B cell (primary cell): Measurements from ENCODE around the gene RGR.

Source experiments
- EZH2 ChIP-seq: IDR thresholded peaks from 2 replicates; pipeline ENCODE4 v1.6.1; 2012; ENCODE audit warnings: borderline replicate concordance, low read depth, mild to moderate bottlenecking, moderate library complexity, low read length; ENCODE audit not compliant: insufficient read depth, poor library complexity, severe bottlenecking
- TF ChIP-seq, protein P1 (sequence below): fragments of 200-600 bp; IDR thresholded peaks from one replicate; pipeline ENCODE4 v1.8.0; 2022; ENCODE audit warnings: antibody characterized with exemption, mild to moderate bottlenecking

DNA sequence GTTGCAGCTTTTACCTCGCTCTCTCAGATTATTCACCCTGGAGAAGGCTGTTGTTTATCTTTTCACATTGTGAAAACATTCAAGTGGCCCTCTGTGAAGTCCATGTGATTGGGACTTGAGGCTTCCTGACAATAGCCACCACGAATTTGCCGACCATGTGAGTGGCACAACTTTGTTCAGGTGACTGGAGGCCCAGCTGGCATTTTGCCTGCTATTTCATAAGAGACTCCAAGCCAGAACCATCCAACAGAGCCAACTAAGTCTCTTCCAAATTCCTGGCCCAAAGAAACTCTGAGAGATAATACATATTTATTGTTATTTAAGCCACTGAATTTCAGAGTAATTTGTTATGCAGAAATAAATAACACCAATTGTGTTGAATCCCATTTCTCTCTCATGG, 45.4 kb downstream of the RGR start:
- no peak for TF ChIP-seq EZH2
- TF ChIP-seq, protein P1, sequence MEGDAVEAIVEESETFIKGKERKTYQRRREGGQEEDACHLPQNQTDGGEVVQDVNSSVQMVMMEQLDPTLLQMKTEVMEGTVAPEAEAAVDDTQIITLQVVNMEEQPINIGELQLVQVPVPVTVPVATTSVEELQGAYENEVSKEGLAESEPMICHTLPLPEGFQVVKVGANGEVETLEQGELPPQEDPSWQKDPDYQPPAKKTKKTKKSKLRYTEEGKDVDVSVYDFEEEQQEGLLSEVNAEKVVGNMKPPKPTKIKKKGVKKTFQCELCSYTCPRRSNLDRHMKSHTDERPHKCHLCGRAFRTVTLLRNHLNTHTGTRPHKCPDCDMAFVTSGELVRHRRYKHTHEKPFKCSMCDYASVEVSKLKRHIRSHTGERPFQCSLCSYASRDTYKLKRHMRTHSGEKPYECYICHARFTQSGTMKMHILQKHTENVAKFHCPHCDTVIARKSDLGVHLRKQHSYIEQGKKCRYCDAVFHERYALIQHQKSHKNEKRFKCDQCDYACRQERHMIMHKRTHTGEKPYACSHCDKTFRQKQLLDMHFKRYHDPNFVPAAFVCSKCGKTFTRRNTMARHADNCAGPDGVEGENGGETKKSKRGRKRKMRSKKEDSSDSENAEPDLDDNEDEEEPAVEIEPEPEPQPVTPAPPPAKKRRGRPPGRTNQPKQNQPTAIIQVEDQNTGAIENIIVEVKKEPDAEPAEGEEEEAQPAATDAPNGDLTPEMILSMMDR = no peak
